Colon (tissue), 2 donors: Measurements from ENCODE around the gene SHISA9.
"Not testable (repeated sequence)": the region's sequence is repeated elsewhere in the genome, so short reads cannot be mapped to it uniquely, and the experiment has no call there.

Source experiments
- FAIRE-seq: peaks from 2 replicates; lab custom pipeline; 2012; peaks lifted over from hg19 to GRCh38; lab: Jason Lieb, UNC
- donor health status: control.
- donor health status: control.

The SHISA9 gene

DNA sequence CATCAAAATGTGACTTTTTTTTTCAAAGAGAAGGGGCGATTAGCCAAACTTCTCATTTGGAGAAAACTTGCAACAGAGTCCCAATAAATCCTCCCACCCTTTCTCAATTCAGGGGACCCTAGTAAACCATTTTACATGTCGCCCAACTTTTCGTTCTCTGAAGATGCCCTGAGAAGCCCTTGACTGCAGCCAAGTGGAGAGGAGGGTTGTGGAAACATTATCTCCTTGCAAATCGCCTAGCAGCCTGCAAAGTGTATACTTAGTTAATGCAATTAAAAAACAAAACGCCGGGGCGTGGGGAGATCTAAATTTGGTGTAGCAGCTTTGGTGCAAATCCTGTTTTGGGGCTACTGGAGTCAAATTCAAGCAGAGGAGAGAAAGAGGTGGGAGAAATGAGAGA, 1.2 kb upstream of the SHISA9 start:
- FAIRE-seq = no peak

DNA sequence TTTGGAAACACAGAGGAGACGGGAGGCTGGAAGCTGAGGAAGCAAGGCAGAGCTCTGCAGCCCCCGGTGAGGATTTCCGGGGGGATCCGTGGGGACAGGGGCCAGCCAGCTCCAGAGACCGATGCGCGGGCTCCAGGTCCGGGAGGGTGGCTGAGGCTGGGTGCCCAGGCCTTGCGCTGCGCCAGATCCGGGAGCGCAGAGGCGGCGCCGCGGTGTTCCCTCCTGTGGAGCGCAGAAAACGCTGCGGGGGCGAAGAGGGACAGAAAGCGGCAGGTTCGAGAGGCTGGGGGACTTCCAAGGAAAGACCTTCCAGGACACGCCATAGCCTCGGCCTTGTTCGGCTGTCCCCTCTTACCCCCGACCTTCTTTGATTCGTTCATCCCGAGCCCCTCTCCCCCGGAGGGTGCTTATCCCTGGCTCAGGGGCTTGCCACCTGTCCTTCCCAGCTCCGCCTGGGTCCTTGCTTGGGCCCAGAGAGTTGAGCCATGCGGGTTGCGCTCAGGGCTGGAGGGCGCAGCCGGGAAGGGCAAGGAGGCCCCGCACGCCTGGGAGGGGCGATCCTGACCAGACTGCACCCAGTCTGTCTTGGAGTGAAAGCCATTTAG, 697 bp upstream of the SHISA9 start:
- no peak for FAIRE-seq

DNA sequence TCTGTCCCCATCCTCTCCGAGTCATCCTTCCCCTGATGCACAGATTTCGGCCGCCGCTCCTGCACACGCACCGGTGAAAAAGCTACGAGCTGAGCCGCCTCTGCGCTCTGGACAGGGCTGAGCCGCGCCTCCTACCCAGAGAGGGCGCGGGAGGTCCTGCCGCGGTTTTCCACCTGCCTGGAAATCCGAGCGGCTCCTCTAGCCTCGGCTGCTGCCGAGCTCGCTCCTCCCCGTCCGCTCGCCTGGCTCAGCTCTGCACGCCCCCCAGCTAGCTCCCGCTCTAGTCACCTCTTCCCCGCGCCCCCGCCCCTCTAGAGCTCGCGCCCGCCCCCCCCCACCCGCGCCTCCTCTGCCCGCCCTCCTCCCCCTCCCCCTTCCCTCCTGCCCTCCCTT, 198 bp upstream of the SHISA9 start:
- no peak for FAIRE-seq

DNA sequence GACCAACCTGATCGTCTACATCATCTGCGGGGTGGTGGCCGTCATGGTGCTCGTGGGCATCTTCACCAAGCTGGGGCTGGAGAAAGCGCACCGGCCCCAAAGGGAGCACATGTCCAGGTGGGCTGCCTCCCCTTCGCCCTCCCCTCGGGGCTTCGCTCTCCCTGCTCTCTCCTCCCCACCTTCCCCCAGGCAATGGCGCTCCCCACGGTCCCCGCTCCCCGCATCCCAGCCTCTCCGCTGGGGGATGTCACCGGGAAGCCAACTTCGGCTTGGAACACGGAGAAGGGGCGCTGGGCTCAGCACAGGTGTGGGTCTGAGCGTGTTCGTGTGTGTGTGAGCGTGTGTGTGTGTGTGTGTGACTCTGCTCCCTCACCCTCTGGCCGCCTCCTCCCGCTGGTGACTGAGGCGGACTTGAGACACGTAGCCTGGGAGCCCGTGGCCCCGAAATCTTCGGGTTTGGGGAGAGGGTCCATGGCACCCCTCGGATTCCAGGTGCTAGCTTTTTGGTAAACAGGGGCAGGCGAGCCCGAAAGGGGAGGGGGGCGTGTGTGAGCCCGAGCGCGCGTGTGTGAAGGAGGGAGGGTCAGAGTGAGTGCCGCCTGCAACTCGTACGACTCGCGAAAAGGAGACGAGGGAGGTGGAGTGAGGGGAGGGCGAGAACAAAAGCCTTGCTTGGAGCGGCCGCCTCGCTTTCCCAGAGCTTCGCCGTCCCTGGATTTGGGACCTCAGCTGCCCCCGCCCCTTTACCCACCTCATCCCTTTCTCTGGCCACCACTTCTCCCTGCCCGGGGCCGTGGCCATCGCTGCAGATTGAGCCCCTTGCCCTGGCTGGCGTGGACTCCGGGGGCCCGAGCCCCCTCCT, 1.3 kb downstream of the SHISA9 start:
- no peak for FAIRE-seq

DNA sequence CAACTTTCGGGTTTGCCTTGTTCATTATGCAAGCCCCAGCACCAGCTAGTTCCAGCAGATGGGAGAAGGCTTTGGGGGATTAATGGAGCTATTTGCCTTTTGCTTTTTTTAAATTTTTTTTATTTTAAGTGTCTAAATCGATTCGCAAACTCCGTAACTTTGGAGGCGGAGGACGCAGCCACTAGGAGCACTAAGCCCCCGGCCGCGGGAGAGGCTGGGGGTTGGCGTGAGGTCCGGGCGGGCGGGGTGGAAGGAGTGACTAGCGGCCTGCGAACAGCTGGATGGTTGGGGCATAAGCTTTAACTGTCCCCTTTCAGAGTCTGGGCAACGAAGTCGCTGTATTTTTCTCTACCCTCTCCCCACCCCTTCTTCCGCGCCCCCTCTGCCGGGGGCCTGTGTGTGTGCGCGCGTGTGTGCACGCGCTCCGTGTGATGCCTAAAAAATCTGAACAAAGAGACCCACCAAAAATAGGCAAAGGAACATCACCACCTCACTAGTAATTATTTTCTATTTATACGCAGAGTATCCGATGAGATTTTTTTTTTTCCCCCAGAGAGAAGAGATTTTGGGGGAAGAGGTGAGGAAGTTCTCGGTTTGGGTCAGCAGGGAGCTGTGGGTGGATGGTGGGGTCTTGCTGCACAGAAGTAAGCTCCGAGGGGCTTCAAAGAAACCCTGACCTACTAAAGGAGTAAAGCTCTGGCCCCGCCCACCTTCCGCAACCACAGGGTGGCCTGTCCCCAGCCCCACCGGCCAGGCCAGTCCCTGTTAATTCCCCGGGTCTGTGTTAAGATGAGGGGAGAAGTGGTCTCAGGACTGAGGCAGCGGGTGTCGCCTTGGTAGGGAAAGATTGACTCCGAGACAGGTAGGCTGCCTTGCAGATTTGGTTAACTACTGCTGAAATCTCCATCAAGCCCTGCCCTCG, 2.3 kb downstream of the SHISA9 start:
- FAIRE-seq = no peak

DNA sequence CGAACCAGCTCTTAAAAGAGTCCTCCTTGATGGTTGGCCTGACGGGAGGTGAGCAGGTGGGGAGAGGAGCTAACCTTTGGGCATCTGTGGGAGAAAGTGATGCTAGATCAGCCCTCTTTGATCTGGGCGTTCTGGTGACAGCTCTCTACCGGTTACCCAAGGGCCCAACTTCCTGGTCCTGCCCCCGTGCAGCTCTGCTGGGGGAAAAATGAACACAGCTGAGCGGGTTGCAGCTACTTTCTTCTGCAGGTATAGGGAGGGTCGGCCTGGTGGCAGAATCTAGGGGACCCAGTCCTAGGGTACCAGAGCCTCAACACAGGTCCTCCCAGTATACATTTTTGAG, 2.9 kb downstream of the SHISA9 start:
- FAIRE-seq = no peak

DNA sequence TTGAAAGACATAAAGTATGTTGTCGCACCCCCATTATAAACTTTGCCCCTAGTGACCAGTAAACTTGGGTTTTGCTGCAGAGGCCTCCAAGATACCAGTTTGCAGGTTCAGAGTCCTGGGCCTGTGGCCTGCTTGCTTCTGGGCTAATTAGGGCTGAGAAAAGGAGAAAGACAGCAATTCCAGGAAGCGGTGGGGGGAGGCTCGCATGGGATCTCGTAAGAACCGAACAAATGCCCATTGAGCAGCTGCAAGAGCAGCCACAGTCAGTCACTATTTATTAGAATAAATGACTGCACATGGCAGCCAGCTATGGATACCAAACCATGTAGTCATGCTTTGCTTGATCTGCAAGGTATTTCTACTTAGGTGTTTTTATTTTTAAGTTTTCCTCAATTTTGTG, 4.9 kb downstream of the SHISA9 start:
- FAIRE-seq = no peak

DNA sequence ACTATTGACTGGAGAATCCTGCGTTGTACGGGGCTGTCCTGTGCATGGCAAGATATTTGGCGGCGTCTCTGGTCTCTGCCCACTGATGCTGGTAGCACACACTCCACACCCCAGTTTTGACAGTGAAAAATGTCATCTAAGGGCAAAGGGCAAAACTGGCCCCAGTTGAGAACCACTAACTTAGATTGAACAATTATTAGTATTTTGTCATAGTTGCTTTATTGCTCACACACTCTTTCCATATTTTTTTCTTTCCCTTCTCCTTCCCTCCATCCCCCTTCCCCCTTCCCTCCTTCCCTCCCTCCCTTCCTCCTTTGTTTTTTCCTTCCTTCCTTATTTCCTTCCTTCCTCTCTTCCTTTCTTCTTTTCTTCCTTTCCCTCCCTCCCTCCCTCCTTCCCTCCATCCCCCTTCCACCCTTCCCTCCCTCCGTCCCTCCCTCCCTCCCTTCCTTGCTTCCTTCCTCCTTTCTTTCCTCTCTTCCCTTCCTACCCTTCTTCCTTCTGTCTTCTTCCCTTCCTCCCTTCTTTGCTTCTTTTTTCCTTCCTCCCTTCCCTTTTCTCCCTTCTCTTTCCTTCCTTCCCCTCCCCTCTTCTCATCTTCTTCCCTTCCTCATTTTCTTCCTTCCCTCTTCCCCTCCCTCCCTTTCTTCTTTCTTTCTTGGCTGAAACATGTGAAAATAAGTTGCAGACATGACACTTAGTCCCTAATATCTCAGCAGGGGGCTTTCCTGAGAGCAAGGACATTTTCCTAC, 5.5 kb downstream of the SHISA9 start:
- no peak for FAIRE-seq

DNA sequence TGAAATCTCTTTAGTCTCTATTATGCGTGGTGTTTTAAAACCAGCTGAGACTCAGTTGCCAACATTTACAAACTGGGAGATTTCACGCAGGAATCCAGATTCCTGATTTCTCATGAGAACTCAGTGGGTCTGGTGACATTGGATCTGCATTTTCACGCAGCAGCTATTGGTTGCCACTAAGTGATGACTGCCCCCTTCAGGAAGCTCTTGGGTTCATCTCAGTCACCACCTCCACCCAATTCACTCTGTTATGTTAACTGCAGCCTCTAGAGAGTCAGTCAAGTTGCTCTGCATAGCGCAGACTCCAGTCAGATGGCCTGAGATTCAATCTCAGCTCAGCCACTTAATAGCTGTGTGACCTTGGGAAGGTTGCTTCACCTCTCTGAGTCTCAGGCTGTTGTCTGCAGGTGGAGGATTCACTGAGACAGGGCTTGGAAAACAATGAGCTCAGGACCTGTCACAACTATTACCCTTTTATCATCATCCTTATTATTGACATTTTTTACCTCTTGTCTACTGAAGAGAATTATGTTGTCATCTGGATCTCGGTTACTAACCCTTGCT, 6.4 kb downstream of the SHISA9 start:
- FAIRE-seq = no peak

DNA sequence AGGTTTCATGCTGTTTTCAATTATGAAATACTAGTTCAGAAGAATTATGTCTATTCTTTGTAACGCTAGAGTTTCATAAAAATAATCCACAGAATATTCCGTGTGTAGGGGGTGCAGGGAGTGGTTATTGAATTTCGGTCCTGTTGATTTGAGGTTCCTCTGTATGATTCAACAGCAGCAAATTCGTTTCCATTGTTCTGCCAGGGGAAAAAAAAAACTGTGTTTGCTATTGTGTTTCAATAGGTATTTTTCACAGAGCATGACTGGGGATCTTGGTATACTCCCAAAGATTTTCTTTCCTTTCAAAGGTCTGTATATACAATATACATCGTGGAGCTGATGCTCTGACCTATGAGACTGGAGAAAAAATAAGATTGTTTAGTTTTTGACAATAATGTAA, 15.8 kb downstream of the SHISA9 start:
- no peak for FAIRE-seq

DNA sequence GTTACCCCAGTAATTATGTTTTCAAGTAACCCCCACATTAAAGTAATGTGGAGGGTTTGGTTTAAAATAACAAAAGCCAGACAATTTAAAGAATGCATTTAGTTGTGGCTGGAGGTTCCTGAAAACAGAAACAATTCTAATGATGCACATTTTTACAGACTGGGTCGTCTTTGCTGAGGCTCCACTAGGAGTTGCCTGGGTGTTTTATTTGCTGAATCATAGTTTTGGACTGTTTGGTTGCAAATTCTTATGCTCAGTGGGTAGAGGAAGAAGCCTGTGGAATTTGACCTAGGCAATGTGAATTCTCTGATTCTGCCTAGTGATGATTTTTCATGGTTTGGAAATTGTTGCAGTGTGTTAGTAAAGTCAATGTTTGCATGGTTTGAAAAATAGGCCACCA, 16.3 kb downstream of the SHISA9 start:
- no peak for FAIRE-seq

DNA sequence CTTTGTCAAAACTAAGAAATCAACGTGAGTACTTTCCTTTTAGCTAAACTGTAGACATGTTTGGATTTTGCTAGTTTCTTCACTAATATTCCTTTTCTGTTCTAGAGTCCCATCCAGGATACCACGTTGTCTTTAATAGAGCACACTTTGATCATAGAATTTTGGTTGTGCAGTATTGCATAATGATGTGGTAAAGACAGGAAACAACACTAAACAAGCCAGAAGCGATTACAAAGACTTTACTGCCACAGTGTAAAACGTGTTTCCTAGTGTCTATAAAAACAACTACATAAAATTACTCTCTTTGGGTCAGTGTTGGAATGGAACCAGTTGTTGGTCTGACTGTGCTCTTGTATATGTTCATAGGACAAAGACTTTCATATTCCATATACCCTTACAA, 19.3 kb downstream of the SHISA9 start:
- no peak for FAIRE-seq

DNA sequence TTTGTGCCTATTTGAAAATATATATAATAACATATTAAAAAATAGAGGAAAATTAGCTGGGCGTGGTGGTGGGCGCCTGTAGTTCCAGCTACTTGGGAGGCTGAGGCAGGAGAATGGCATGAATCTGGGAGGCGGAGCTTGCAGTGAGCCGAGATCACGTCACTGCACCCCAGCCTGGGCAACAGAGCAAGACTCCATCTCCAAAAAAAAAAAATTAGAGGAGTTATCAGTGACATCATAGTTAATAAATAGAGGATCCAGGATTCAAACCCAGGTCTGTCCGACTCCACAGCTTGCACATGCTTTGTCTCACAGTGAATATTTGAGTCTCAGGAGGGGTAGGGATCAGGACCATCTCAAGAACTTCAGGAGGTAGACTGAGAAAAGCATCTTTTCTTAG, 22.2 kb downstream of the SHISA9 start:
- FAIRE-seq = not testable (repeated sequence)

DNA sequence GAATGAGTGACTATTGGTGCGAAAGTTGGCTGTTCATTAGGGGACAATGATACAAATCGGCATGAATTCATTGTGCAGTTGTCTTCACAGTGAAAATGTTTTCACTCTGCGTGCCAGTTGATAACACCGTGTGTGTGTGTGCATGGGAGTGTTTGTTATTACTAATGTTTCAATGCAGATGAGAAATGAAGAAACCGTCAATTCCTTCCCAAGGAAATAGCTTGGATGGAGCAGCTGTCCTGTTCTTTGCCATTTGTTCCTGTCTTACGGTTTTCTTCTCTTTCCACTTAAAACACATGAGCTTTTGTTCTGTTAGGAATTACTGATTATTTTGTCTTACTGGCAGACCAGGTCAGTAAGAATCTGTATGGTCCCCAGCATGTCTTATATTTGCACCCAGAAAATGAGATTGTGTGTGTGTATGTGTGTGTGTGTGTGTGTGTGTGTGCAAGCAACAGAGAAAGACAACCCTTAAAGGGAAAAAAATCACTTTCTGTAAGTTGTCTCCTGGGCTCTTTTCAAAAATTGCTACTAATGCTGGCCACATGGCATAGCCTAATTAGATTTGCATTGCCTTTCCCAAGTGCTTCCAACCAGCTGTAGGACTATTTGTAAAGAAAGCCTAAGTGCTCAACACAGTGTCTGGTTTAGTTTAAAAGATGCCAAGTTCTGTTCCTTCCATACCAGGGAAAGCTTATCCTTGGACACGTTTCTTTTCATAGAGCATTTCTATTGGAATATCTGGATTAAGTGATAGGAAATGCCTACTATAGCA, 23.8 kb downstream of the SHISA9 start:
- FAIRE-seq = no peak

DNA sequence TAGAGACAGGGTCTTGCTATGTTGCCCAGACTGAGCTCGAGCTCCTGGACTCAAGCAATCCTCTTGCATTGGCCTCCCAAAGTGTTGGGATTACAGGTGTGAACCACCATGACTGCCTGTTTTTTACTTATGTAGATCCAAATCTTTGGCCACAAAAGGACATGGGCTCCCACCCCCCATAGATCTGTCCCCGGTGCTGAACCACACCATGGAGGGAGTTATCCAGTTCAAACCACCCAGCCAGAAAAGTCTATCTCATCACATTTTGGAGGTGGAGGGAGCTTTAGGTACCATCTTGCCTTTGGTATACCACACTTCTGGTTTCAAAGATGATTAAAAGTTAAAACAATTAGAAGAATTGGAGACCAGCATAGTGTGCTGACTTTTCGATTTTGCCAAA, 26.2 kb downstream of the SHISA9 start:
- no peak for FAIRE-seq

DNA sequence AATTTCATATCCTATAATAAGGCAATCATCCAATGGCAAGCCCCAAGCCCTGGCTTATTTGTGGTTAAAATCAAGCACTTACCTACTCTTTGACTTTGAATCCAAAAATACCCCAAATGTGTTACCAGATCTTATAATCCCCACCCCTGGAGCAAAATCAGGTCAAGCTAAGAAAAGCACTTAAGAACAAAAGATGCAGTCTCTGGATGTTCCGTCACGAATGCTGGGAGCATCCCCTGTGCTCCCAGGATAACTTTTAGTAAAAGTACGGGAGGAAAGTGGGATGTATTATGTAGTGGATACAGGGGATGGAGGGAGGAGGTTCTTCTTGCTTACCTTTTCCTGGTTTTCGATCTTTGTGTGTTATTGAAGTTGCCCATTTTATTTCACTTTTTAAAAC, 29.5 kb downstream of the SHISA9 start:
- FAIRE-seq = no peak

DNA sequence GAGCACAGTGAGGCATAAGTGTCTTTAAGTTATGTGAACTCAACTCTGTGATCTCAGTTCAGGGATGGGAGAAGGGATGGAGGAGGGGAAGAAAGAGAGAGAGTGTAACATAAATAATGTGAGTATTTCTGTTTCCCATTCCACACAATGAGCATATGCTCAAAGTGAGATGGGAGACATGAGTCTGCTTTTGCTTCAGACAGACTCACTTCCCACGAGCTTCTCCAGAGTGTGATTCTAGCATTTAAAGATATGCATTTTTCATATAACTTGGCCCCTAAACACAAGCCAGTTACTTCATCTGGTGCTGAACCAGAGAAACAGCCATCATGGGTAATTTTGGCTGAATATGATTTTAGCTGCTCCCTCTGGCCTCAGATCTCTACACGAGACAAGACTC, 35.0 kb downstream of the SHISA9 start:
- FAIRE-seq = no peak

DNA sequence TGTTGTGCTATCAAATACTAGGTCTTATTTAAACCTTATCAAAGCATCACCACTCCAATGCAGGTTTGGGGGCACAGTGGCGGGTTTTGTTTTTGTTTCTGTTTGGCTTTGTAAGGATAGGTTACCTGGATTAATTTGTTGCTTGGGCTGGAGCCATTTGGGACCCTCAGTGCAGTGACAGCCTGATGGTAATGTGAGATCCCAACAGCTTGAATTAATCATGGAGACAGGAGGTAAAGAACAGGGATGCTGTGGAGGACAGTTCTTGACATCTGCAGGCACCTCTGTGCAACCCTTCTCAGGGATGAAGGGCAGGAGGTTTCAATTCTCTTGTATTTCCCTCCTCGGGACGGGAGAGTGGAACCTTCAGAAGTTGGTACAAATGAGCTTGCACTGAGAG, 40.5 kb downstream of the SHISA9 start:
- no peak for FAIRE-seq

DNA sequence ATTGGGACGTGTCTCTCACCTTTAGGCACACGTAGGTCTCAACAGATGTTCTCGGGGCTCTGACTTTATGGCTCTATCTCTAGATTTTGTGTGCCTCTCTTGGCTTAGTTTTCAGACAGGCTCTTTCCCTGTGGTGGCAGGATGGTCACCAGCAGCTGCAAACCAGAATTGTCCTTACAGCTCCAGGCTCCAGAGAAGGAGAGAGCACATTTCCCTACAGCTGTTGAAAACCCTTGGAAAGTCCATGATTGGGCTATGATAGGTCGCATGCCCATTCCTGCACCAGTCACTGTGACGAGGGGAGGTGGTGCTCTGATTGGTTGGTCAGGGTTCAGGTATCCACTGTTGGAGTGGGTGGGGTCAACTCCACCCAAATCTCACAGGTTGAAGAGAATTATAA, 41.5 kb downstream of the SHISA9 start:
- no peak for FAIRE-seq

DNA sequence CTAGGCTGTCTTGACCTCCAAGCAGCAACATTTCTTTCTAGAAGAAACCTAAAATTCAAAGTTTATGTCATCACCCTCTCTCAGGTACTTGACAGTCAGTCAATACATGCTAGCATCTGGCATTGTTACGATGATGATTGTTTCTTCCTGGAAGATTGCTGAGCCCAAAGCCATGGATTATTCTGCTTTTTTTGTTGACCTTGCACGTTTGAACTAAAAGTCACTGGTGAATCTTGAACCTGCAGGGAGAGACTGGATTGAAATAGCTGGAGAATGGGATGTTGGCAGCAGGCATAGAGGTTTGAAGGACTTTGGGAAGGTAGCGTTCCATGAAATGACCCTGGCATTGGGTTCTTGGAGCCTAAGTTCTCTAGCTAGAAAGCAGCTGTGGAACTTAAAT, 42.9 kb downstream of the SHISA9 start:
- FAIRE-seq = no peak

DNA sequence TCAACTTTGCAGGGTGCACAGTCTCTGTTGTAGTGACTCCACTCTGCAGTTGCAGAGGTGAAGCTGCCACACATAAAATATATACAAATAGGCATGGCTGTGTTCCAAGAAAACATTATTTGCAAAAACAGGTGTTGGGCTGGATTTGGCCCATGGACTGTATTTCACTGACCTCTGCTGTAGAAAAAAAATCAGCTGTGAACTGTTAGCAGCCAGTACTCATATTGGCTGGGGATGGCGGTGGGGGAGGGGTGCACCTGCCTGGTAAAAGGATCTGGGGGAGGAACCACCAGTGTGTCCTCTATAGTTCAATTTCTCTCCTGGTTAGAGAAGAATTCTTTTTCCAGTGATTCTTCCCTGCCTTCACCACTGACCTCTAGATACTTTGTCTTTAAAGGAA, 50.0 kb downstream of the SHISA9 start:
- FAIRE-seq = no peak
